Activated T-helper 17 cell treated with anti-CD3 and anti-CD28 coated beads, Interleukin-2, amount 50 U/mL, for 72 hours (primary cell): ENCODE results near the gene EFCAB5. TPM values are rescaled to one million over a fixed set of nuclear protein-coding genes. Genes with fewer than 3 reads are reported as not detected.

Source experiments
- total RNA-seq, 2 donors: library from RNA; stranded (reverse); gene quantifications; one replicate each; pipeline ENCODE4 v1.2.3, GENCODE V29; 2022

Gene EFCAB5
- total RNA-seq, 2 donors from 2014 or later: 1.1 to 1.8 TPM

Other genes starting within 250 kb of the EFCAB5 start
- 10 to 100 TPM; 49.7 to 50.0 TPM for gene SSH2, start 11.4 kb upstream of the EFCAB5 start, total RNA-seq
- gene NSRP1, start 175.2 kb downstream of the EFCAB5 start, total RNA-seq: 10 to 100 TPM; 29.8 to 39.5 TPM